H4 (cell line): ENCODE measurements around the gene TBCEL. TPM values are rescaled to one million over a fixed set of nuclear protein-coding genes. Genes with fewer than 3 reads are reported as not detected.
"Not testable (repeated sequence)": the region's sequence is repeated elsewhere in the genome, so short reads cannot be mapped to it uniquely, and the experiment has no call there.

Source experiments
- DNase-seq: peaks from one replicate; pipeline ENCODE4 v3.0.0-alpha.2; 2015; ENCODE audit warnings: low spot score
- total RNA-seq: library from RNA; depleted of rRNA; stranded (reverse); fragments of >200 nt; shearing (Covaris generic); gene quantifications from 2 replicates; pipeline ENCODE4 v1.2.3, GENCODE V29; 2014; rRNA removed

Gene TBCEL
- 6.5 and 10.0 TPM in 2 replicates for total RNA-seq

GRCh38 chr11:121023848-121024751, at the start of gene TBCEL:
Gene TBCEL (plus strand): TSS chr11:121024102. CDS start chr11:121045691, 21,589 bp downstream.
- peak; percentile 79 for DNase-seq

GRCh38 chr11:120974466-120974865, 49.4 kb upstream of the TBCEL start:
- no peak for DNase-seq

- no peak for DNase-seq
Observed at GRCh38 chr11:120974965-120975364, 48.9 kb upstream of the TBCEL start.

GRCh38 chr11:120977266-120978137, 46.4 kb upstream of the TBCEL start:
- peak; percentile 52 for DNase-seq

GRCh38 chr11:120978701-120979100, 45.2 kb upstream of the TBCEL start:
- no peak for DNase-seq

GRCh38 chr11:120985718-120986569, 38.0 kb upstream of the TBCEL start:
- DNase-seq, result no peak

- DNase-seq, result no peak
Observed at GRCh38 chr11:120988603-120989002, 35.3 kb upstream of the TBCEL start.

GRCh38 chr11:120991830-120992686, 31.8 kb upstream of the TBCEL start:
- no peak for DNase-seq

- no peak for DNase-seq
Observed at GRCh38 chr11:120994091-120994859, 29.6 kb upstream of the TBCEL start.

GRCh38 chr11:120995184-120995583, 28.7 kb upstream of the TBCEL start:
- DNase-seq, result no peak

GRCh38 chr11:120996973-120997372, 26.9 kb upstream of the TBCEL start:
- DNase-seq, result no peak

GRCh38 chr11:120998581-120998980, 25.3 kb upstream of the TBCEL start:
- no peak for DNase-seq

GRCh38 chr11:121004206-121004840, 19.6 kb upstream of the TBCEL start:
- DNase-seq, result no peak

- no peak for DNase-seq
Observed at GRCh38 chr11:121006922-121007321, 17.0 kb upstream of the TBCEL start.

- DNase-seq, result no peak
Observed at GRCh38 chr11:121008551-121008950, 15.4 kb upstream of the TBCEL start.

GRCh38 chr11:121012091-121012490, 11.8 kb upstream of the TBCEL start:
- no peak for DNase-seq

- DNase-seq, result no peak
Observed at GRCh38 chr11:121018746-121019145, 5.2 kb upstream of the TBCEL start.

GRCh38 chr11:121021718-121022117, 2.2 kb upstream of the TBCEL start:
- not testable (repeated sequence) for DNase-seq

- DNase-seq, result no peak
Observed at GRCh38 chr11:121024989-121025388, 1.1 kb downstream of the TBCEL start.
